Activated CD8-positive, alpha-beta memory T cell treated with anti-CD3 and anti-CD28 coated beads, Interleukin-2, amount 50 U/mL, for 1 hour (primary cell): Measurements from ENCODE around the gene DNAJC1.

ENCODE experiments used
- DNase-seq: peaks from one replicate; pipeline ENCODE4 v3.0.0-alpha.2; 2020; ENCODE audit errors: extremely low read depth

DNAJC1 gene

DNA sequence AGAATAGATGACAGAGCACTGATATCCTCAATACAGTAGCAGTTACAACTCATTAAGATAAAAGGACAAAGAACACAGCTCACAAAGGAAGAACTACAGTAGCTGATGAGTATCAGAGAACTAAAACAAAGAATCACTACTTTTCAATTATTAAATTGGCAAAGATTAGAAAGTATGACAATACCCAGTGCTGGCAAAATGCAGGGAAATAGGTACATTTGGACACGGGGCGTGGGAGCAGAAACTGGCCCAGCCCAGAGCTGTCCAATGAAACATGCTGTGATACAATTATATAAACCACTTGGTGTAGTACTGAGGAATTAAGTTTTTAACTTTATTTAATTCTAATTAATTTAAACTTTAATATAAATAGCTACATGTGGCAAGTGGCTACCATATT is 243.2 kb downstream of the DNAJC1 start:
- no peak for DNase-seq

DNA sequence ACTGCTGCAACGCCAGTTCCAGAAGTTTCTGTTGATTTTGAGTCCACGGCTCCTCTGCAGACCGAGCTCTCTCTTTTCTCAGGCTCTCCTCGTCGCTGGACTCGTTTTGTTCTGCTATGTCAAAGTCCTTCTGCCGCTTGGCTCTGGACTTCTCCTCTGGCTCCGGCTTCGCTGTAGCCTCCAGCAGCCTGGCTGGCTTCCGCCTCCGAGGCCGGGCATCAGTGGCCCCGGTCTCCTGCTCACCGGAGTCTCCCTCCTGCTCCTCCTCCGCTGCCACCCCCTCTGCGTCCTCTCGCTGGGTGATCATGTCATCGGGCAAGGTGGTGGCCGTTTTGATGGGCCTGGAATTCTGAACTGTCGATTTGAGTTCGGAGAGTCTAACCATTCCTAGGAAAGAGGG is 244.3 kb downstream of the DNAJC1 start:
- DNase-seq: no peak

DNA sequence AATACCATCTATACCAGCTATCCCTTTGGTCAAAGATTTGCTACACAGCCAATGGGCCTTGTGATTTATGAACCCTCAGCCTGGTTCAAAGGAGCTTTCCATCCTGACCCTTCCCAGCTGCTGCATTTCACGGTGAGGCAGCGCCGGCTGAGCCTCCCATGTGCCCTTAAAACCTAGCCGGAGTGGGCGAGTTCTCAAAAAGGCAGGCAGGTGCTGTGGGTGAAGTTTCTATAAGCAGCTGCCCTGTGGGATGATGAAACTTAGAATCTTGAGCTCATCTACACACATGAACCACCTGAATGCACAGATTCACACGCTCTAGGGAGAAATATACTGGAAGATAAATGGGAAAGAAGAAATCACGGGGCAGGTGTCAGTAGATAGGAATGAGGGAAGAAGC is 244.8 kb downstream of the DNAJC1 start:
- no peak for DNase-seq

DNA sequence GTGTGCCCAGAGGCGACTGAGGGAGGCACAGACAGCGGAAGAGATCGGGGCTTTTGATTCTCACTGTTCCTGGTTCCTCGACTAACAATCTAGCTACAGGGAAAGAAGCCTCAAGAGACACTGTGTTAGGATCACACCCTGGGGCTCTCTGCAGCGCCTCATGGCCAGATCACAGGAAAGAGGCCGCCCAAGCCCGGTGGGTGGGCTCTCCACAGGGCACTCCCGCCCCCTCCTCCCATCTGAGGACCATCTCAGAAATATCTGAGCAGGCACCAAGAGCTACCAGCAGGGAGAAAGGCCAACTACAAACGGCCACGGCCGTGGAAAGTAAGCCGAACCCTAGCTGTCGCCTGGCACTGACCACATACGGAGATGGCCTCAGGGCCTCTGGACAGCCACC is 245.3 kb downstream of the DNAJC1 start:
- DNase-seq: no peak

DNA sequence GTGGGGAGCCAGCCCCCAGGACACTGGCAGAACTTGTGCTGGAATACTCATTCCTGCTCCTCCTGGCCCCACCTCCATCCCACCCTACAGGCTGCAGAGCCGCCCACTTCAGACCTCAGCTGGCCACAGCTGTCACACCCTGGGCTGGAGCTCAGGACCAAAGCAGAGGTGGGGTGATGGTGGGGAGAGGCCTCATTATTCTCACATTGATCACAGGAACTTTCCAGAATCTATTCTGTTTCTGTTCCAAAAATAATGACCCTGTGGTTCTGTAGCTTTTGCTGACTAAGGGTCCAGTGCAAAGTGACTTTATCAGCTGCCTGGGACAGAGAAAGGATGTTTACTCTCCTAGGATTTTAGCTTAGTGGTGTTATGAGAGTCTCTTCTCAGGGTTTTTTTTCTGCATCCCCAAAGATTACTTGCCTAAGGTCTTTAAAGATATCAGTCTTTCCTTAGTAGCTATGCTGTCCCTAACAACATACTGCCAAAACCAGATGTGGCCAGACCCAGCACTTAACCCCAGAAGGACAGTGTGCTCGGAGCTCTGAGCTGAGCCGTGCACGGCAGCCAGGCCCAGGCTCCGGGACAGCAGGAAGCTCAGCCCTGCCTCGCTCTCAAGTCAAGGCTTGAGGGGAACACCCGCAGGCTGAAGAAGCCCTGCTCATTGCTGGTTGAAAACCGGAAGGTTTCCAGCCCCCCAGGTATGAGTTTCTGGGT is 246.2 kb downstream of the DNAJC1 start:
- no peak for DNase-seq

DNA sequence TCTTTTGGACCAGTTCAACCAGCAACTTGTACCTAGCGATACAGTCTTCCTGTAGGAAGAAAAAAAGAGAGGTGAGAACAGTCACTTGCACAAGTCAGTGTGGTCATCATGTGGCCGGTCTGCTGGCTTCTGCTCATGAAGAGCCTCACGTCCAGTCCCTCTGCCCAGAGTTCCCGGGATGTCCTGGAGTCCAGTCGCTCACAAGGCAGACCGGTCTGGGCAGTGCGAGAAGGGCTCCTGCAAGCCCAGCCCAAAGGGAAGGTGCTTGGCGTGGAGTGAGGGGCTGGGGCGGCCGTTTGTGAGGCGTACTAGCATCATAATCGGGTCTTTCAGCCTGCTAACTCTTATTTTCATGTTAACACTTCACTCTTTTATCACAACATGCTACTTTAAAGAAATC is 246.8 kb downstream of the DNAJC1 start:
- DNase-seq: no peak

DNA sequence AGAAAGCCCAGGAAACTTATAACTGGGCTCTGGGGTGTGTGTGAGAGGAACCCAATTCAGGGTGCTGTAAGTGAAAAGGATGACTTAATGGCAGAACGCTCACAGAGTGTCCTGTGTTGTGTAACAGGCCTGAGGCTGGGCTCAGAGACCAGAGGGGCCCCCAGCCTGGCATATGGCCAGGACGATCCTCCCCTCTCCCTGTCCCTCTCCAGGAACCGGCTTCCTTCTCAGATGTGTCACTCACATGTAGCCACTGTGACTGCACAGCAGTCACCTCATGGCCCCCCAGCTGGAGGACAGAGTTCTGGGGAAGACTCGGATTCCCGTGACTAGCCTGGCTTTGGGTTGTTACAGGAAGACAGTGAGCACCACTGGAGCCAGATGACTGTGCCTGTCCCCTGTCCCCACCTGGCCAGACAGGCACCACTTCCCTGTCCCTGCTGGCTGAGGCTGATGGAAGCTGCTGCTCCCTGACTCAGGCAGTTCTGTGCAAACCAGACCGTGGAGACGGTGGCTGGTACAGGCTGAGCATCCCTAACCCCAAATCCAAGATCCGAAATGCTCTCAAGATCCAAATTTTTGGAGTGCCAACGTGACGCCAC is 249.0 kb downstream of the DNAJC1 start:
- DNase-seq: no peak

DNA sequence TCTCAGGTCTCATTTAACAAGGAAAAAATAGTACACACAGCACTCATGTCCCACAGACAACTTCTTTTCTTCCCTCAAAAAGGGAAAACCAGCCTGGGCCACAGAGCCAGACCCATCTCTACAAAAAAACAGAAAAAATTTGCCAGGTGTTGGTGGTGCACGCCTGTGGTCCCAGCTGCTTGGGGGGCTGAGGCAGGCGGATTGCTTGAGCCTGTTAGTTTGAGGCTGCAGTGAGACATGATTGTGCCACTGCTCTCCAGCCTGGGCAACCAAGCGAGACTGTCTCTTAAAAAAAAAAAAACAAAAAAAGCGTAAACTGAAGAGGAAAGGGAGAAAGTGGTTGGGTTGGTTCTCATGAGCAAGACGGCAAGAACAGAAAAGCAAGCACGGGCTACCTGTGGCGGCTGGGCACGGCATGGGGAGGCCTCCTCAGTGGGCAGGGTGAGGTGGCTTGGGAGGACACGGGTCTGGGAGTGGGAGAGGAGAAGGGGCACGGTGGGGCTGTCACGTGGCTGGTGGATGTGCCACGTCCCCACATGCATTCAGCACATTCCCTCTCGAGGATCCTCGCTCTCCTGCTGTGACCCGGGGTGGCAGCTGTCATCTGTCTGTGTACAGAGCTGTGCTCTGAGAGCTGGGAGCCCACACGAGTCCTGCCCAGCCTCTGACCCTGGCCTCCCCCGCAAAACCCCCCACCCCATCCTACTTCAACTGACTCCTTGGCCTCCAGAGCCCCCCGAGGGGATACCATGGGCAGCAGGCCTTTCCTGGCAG is 249.8 kb downstream of the DNAJC1 start:
- DNase-seq: no peak

DNA sequence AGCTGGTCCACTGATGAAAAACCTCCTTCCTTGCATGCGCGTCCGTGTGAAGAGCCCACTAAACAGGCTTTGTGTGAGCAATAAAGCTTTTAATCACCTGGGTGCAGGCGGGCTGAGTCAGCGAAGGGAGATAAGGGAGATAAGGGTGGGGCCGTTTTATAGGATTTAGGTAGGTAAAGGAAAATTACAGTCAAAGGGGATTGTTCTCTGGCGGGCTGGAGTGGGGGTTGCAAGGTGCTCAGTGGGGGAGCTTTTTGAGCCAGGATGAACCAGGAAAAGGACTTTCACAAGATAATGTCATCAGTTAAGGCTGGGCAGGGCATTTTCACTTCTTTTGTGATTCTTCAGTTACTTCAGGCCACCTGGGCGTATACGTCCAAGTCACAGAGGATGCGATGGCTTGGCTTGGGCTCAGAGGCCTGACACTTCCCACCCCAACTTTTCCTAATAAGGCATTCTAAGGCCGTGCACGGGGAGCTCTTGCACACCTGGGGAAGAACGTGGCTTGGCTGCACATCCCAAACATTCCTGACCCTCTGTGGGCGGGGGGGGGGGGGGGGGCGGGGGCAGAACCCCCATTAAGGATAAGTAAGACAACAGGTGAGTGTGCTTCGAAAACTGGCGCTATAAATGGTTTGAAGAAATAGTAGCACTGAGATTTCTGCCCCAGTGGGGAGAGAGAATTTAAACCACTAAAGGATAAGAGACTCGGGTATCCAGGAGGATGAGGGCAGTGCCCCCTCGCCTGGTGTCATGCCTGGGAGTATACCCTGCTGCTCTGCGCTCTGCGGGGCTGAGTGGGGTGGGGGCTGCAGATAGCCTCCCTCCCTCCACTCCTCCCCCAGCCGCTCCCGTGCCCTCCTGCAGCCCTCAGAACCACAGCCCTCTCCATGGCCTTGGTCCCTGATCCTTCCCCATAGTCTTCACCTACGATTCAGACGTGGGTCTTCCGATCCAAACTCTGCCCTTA is 251.9 kb downstream of the DNAJC1 start:
- no peak for DNase-seq

DNA sequence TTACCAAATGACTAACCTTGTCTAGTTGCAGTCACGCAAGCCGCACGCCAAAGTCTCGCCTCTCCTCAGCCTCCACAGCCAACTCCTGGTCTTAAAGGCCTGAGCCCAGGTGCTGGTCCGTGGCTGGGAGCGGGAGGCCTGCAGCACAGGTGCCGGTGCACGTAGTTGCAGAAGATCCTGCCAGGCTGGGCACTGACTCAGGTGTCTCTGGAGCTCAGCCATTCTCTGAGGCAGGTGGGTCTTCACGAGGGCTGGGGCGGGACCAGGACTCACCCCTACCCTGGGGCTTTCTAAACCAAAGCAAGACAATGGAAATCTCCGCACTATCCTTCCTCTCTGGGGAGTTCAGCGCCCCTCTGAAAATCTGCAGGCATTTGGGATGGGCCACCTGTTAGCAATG is 253.1 kb downstream of the DNAJC1 start:
- no peak for DNase-seq

DNA sequence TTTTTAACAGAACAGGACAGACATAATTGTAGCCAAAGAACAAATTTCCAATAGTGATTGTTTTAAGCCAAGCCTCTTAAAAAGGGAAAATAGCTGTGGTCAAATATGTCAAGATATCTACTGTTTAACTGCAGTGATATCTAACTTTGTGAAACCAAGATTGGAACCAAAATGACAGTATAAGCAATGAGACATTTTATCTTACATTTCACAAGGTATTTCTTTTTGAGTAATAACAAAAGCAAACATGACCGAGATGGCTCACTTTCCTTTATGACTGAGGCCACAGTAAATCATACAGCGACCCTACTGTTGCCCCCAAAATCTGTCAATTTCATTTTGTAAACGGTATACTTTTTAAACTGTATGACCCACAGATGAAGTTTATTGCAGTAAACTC is 253.7 kb downstream of the DNAJC1 start:
- DNase-seq: no peak

DNA sequence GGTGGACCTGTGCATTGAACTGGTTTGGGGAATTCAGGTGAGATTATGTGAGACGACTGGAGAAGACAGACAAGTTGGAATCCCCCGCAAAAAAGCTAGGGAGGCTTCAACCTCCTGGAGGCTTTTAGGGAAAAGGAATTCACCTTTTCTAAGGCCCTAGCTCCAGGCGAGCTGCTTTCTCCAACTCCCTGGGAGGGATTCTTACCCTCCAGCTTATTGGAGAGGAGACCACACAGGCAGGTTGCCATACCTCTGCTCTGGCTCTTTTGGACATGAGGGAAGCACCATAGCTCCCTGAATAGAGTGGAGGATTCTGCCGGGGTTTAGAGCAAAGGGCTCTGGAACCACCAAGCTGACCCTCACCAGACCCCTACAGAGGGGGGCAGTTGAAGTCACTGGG is 255.7 kb downstream of the DNAJC1 start:
- DNase-seq: no peak

DNA sequence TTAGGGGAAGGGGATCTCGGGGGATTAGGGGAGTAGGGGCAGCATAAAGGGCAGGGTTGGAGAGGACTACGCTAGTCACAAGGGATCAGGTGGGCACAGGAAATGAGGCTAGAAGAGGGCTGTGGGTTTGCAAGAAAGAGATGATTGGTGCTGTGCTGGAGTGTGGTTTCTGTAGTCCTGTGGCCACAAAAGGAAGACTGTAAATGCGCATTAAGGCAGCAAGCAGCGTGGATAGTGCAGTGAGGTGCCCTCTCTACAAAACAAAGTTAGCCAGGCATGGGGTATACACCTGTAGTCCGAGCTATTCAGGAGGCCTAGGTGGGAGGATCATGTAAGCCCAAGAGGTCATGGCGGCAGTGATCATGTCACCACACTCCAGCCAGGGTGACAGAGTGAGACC is 257.4 kb downstream of the DNAJC1 start:
- no peak for DNase-seq

DNA sequence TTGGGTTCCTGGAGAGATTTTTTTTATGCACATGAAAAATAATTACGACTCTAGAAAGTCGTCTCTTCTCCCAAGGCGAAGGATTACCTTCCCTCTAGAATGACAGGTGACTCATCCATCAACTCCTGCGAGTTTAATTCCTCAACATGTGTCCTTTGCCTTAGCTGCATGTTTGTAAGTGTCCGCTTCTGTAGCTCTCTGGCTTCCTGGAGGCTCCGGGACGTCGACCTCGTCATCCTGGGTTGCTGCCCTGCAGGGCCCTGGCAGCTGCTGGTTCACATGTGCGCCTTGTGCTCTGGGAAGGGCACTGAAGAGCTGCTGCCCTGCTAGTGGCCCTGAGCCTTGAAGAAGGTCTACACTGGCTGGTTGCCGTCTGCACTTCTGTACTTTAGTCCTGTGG is 259.3 kb downstream of the DNAJC1 start:
- no peak for DNase-seq

DNA sequence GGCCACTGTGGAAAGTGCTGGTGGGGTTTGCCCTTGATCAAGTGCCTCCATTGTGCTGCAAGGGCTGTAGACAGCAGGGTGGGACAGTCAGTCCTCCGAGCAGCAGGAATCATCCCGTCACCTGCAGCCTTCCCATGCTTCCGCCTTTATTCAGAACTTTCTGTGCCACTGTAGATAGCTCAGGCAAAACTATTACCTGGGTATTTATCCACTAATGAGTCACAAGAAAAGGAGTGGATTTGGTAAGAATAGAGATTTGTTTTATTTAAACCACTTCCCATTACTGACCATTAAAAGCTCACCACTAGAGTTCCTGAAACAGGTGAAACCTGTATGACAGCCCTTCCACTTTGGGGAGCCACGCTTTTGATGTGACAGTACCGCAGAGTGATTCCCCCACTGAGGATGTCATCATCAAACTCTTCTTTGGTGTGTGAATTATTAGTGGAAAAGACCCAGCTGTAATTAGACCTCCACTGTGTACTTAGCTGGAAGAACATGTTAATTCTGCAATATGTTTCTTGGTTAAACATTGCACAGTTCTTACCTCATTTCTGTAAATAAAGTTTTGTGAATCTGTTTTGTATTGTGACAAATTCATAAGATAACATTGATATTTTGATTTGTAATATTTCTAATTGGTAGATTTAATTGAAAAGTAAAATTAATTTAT is 260.7 kb downstream of the DNAJC1 start:
- no peak for DNase-seq

DNA sequence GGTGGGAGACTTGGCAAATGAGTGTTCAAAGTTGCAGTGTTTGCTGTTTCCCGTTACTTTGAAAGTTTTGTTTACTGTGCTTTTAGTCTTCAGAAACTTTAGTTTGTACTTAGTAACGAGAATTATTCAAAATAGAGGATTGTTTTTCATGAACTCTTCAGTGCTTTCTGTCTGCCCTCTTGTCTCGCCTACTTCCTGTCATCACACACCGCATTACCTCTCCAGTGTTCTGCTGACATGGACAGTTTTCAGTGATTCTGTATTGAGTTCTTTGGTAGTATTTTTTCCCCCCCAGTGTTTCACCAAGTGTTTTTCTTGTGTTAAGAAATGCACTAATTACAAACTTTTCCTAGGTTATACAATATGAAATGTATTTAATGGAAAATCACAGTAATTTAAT is 262.5 kb downstream of the DNAJC1 start:
- DNase-seq: no peak

DNA sequence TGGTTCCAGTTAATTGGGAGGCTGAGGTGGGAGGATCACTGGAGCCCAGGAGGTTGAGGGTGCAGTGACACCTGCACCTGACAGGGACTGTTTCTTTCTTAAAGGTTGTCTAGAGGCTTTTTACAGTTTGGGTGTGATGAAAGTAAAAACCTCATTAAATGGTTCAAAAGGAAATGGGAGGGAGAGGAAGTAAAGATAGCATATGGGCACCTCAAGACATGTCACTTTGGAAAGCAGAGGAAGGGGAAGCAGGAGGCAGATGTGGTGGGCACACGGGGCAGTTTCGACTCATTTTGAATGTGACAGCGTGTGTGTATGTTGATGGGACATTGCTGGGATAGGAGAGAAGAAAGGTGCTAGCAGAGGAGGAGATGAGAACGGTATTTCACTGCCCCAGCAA is 266.4 kb downstream of the DNAJC1 start:
- DNase-seq: no peak

DNA sequence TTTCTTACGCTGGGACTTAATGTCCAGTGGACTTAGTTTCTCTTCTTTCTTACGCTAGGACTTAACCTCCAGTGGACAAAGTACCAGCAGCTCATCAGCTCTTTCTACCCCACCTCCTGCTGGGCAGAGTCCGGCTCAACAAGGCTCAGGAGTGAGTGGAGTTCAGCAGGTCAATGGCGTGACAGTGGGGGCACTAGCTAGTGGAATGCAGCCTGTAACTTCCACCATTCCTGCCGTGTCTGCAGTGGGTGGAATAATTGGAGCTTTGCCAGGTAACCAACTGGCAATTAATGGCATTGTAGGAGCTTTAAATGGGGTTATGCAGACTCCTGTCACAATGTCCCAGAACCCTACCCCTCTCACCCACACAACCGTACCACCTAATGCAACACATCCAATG is 269.8 kb downstream of the DNAJC1 start:
- no peak for DNase-seq

DNA sequence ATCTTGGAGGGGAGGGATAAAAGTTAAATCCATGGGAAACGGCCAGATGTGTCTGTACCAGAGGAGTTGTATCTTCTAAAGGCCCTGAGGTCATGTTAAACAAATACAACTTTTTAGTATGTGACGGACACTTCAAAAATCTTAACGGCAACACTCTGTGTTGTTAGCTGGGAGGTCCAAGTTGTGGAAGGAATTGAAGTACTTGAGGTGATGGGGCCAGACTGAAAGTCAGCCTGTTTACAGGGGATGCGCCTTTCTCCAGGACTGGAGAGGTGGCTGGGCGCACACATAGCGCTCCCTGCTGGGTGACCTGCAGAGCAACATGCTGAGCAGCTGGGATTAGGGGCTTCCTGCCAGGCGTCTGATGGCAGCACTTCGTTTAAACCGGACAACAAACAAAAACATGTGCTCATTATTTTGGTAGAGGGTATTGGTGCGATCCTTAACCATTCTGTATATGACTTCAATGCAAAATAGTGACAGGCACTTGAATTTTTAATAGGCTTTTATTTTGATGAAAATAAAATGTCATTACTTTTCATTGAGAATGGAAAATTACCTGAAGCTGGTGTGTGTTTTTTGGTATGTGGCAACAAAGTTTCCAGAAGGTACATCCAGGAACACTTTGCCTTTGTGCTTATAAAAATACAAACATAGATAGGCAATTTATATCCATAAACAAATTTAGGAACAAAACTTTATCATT is 271.3 kb downstream of the DNAJC1 start:
- DNase-seq: no peak

DNA sequence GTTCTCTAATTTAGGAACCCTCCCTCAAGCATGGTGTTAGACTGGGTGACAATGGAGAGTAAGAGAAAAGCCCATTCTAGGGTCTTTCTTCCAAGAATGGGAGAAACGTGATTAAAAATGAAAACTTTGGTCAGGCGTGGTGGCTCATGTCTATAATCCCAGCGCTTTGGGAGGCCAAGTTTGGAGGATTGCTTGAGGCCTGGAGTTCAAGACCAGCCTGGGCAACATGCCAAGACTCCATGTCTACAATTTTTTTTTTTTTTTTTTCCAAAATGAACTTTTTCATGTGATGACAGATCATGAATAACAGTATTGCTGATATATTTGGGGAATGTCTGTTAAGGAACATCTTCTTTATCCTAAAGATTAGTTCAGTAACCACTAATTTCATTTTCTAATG is 274.9 kb downstream of the DNAJC1 start:
- DNase-seq: no peak
